Measurements from ENCODE around the gene TSR2. TPM values are rescaled to one million over a fixed set of nuclear protein-coding genes. Genes with fewer than 3 reads are reported as not detected.

The TSR2 gene
- total and polyA plus RNA-seq, 2 of the 8 experiments (the other 6 are each of a cell fraction or from before 2014, with no cell fraction given) = 15.1 to 44.2 TPM

DNA sequence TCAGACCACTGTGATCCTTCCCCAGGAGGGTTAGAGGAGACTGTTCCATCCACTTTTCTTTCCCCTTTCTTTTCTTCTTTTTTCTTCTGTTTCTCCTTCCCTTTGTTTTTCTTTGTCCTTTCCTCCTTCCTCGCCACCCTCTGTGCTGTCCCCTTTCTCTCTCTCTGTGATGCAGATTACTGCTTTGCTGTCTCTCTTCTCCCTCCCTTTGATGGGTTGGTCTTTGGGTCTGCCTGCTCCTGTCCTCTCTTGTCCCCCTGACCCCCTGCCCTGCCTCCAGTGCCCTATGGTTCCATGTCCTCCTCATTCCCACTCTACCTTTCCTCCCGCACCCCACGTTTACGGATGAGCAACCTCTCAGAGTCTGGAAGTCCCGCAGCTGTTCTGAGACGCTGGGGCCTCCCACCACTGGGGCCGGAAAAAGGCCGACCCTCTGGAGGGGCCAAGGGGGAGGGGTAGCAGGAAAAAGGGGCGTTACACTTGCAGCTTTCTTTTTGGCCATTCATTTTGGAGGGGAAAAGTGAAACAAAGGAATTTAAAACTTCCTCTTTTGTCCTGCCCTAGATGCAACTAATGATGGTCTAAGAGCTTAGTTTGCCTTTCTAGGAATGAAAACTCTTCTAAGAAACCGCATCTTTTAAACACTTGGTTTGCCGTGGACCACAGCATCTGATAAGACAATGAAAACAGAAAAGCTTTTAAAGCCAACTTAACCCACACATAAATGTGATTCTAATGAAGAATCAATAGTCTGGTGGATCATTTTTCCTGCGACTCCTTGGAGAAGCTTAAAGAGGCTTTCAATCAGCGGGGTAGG, 24.5 kb upstream of the TSR2 start:
- Histone ChIP-seq H3K18ac (ENCODE audit: extremely low read depth, low read length) (no peak overlapping the region), H4K8ac (ENCODE audit: extremely low read depth, insufficient read depth, low read length) (peak overlapping the region; percentile 65), H3K9me3 (ENCODE audit: insufficient read depth in 2 of 2, low read depth in 1 of 2, low read length in 1 of 2) (no peaks in the 10 kb centered on the region), H2BK20ac (ENCODE audit: low read length) (no peak overlapping the region), H3K36me3 (ENCODE audit: control insufficient read depth in 2 of 4, insufficient read depth in 4 of 4, low read length in 3 of 4) (no peaks in the 10 kb centered on the region), H2BK15ac (ENCODE audit: low read length) (no peak overlapping the region), H3K23me2 (ENCODE audit: low read depth, low read length) (peaks cover 2% of the 10 kb centered on the region; the same call in 1 of the 2 replicates), H3K79me2 (ENCODE audit: control insufficient read depth in 1 of 2, insufficient read depth in 2 of 2, low read length in 2 of 2) (no peaks in the 10 kb centered on the region), H2BK120ac (replicated peaks; ENCODE audit: low read depth, low read length) (no peak overlapping the region), H3K9ac (replicated peaks in 1 of 4; ENCODE audit: extremely low read depth in 1 of 4, low read depth in 3 of 4, low read length in 3 of 4) (no peak overlapping the region; a peak in 1 of 7 replicates), H2AK5ac (ENCODE audit: low read depth, low read length) (no peak overlapping the region), H3K14ac (ENCODE audit: insufficient read length) (no peak overlapping the region), H3K56ac (replicated peaks; ENCODE audit: insufficient read length, low read depth, low read length) (no peak overlapping the region), H3K79me1 (ENCODE audit: low read depth, low read length) (no peaks in the 10 kb centered on the region), H3K4me3 (ENCODE audit: extremely low read depth in 1 of 4, insufficient read depth in 2 of 4, low read depth in 3 of 4, low read length in 4 of 4) (peak overlapping the region in 1 of 4 experiments; percentile 43; a peak in 3 of 8 replicates), H3K23ac (ENCODE audit: insufficient read length) (no peak overlapping the region), H2AFZ (ENCODE audit: low read length) (no peak overlapping the region), H4K91ac (replicated peaks; ENCODE audit: insufficient read length, low read length) (no peak overlapping the region), H4K20me1 (replicated peaks in 1 of 2; ENCODE audit: control insufficient read depth in 1 of 2, insufficient read depth in 2 of 2, low read length in 2 of 2) (no peaks in the 10 kb centered on the region), H3K4me2 (ENCODE audit: insufficient read depth in 1 of 2, low read depth in 2 of 2, low read length in 2 of 2) (peak overlapping the region; percentile 63 to 64), H3K4me1 (replicated peaks in 1 of 4; ENCODE audit: control insufficient read depth in 3 of 4, insufficient read depth in 4 of 4, low read length in 3 of 4) (peaks cover 0 to 6% (median 2%) of the 10 kb centered on the region in 4 experiments; a peak in 3 of 7 replicates), H2BK5ac (ENCODE audit: low read depth, low read length) (peak overlapping the region; percentile 52; the same call in 1 of the 2 replicates), H4K5ac (ENCODE audit: insufficient read length, low read depth, low read length) (no peak overlapping the region), H3K27ac (ENCODE audit: low read depth, low read length) (no peak overlapping the region), H2BK12ac (ENCODE audit: low read depth, low read length) (no peak overlapping the region), H3K4ac (replicated peaks; ENCODE audit: insufficient read length, low read depth, low read length) (no peak overlapping the region), H3K27me3 (replicated peaks in 1 of 4; ENCODE audit: control insufficient read depth in 3 of 4, extremely low read depth in 1 of 4, insufficient read depth in 3 of 4, low read length in 3 of 4) (no peaks in the 10 kb centered on the region)
- FAIRE-seq = peak; percentile 86
- 36 to 100% methylated on average over 1 to 10 of the region's 13 CpGs for WGBS, 2 experiments (ENCODE audit: extremely low coverage in 1 of 2, insufficient coverage in 1 of 2, insufficient read length in 1 of 2, insufficient replicate concordance in 2 of 2, low coverage in 1 of 2, low lambda C conversion rate in 2 of 2, missing lambda C conversion rate in 1 of 2)
- ChIA-PET POLR2A (ENCODE audit: partially characterized antibody) (interaction anchor here (0.7 to 0.8 kb wide), 2 partner anchors 10 to 112 kb away, joined by 3 read pairs; no protein-coding TSS in a partner anchor), CTCF (ENCODE audit: partially characterized antibody) (interaction anchor here (1.0 kb wide), 1 partner anchor 10 kb away, joined by 3 read pairs; no protein-coding TSS in a partner anchor)
- peak in 1 of 2 experiments; percentile 55 for DNase-seq (ENCODE audit: low read depth in 1 of 2, low spot score in 2 of 2)
- TF ChIP-seq ASH2L (IDR thresholded peaks at IDR 0.05; ENCODE audit: low read length) (peak; percentile 54), TAF1 (IDR thresholded peaks at IDR 0.05; ENCODE audit: low read depth, low read length) (peak; percentile 18; the same call in 1 of the 2 replicates), EGR1 (IDR thresholded peaks at IDR 0.05; ENCODE audit: borderline replicate concordance, low read depth, low read length) (no peak)
